Retinal pigment epithelial cell (primary cell): ENCODE measurements around the gene DYRK1B.

ENCODE experiments used
- DNase-seq: peaks from one replicate; pipeline ENCODE4 v3.0.0-alpha.2; 2010; ENCODE audit warnings: low read depth
- H3K4me3 ChIP-seq: 2 replicates; pipeline ENCODE4 v1.5.1; 2011; ENCODE audit warnings: mild to moderate bottlenecking, low read length, control low read depth, moderate library complexity
- TF ChIP-seq, protein P1 (sequence below): conservative IDR thresholded peaks from 2 replicates; pipeline ENCODE4 v1.5.1; 2011; ENCODE audit warnings: low read depth, low read length, control low read depth, inconsistent platforms

DYRK1B gene

DNA sequence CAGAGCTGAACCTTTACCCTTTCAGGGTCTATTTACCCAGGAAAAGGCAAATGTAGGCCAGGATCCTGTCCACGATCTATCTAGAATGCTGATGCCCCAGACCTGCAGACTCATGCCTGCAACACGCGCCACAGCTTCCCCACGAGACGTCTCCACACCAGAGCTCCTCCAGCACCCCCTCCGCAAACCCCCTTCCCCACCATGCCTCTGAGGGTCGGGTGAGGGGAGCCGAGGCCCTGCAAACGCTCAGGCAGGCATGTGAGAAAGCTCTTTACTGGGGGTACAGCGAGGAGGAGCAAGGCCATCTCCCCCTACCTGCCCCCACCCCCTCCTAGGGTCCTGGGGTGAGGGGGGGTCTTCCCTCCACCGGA lies 8.9 kb downstream of the DYRK1B start:
- TF ChIP-seq, protein P1, sequence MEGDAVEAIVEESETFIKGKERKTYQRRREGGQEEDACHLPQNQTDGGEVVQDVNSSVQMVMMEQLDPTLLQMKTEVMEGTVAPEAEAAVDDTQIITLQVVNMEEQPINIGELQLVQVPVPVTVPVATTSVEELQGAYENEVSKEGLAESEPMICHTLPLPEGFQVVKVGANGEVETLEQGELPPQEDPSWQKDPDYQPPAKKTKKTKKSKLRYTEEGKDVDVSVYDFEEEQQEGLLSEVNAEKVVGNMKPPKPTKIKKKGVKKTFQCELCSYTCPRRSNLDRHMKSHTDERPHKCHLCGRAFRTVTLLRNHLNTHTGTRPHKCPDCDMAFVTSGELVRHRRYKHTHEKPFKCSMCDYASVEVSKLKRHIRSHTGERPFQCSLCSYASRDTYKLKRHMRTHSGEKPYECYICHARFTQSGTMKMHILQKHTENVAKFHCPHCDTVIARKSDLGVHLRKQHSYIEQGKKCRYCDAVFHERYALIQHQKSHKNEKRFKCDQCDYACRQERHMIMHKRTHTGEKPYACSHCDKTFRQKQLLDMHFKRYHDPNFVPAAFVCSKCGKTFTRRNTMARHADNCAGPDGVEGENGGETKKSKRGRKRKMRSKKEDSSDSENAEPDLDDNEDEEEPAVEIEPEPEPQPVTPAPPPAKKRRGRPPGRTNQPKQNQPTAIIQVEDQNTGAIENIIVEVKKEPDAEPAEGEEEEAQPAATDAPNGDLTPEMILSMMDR, result no peak
- no peak for DNase-seq
- no peak overlapping the region for H3K4me3 ChIP-seq

DNA sequence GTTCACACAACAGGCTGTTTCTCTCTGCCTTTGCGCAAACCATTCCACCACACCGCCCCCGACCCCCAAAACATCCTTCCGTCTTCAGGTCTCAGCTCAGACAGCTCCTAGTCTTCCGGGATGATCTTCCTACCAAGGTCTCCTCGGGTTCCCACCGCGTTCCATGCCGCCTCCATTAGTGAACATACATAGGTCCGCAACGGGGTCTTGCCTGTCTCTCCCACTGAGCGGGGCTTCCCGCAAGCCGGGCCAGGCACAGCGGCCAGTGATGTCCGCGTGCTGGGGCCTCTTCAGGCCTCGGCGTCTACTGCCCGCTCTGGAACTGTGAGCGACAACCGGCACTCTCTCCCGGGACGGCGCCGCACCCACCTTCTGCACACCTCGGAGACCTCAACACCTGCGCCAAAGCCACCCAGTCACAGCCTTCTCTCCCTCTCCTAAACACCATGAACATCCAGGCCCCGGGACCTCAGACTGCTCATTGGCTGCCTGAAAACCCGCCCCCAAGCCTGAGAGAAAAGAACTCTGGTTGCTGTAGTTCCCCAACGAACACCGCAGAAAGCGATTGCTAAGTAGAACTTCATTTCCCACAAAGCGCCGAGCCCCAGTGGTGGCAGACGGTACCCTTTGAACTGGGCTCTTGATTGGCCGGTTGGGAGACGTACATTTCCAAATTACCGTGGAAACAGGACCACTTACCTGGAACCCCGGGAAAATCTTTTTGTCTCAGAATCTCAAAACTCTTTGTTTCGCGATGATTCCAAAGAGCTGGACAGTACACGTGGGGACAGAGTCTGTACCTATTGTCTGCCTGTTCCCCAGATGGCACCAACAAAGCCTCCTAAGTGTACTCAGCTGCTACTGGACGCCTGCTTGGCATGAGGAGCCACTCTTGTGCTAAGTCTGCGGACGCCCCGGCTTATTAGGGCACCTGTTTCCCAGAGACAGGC lies 9.5 kb downstream of the DYRK1B start:
- peak overlapping the region; percentile 78 for H3K4me3 ChIP-seq
- DNase-seq, result peak; percentile 86
- TF ChIP-seq, protein P1, result no peak

DNA sequence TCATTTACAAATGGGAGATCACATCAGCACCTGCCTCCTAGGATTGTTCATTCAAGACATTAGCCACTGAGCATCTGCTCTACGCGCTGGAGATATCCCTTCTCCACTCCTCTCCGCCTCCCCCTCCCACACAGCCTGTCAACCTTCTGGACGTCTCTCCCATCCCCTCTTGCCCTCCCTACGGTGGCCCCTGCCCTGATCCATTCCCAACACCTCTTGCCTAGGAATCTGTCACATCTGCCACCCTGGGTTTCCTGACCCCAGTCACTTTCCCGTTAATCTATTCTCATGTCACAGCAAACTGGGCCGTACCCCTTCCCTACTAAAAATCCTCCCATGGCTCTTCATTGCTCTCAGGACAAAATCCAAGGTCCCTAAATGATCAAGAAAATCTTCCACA lies 10.3 kb downstream of the DYRK1B start:
- TF ChIP-seq, protein P1, result no peak
- no peak for DNase-seq
- H3K4me3 ChIP-seq, result peak overlapping the region; percentile 78

DNA sequence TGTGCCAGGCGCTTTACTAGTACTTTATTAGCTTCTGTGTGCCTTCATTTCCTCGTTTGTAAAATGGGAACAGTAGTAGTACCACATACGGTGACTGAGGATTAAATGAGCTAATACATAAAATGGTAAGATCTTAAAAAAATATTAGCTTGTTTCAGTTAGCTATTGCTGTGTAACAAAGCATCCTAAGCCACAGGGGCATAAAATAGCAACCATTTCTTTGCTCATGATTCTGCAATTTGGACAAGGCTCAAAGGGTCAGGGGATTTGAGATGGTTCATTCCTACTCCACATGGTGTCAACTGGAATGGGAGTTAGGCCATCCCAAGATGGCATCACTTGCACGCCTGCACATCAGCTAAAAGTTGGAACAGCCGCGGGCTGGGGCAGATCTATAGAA lies 13.3 kb downstream of the DYRK1B start:
- no peak overlapping the region for H3K4me3 ChIP-seq
- TF ChIP-seq, protein P1, result no peak
- no peak for DNase-seq

DNA sequence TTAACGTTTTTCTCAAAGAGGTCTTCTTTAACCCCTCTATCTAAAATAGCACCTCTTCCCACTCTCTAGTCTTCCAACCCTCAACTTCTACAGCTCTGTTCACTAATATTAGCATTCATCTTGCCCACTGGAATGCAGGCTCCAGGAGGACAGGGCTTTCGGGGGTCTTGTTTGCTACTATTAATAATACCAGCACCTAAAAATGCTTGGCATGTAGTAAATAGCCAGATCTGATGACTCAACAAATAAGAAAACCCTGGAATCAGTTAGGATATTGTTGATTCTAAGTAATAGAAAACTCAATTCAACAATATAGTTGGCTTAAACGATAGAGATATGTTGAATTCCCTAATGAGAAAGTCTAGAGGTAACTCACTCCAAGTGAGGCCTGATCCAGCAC lies 14.2 kb downstream of the DYRK1B start:
- DNase-seq, result no peak
- TF ChIP-seq, protein P1, result no peak
- H3K4me3 ChIP-seq, result no peak overlapping the region

DNA sequence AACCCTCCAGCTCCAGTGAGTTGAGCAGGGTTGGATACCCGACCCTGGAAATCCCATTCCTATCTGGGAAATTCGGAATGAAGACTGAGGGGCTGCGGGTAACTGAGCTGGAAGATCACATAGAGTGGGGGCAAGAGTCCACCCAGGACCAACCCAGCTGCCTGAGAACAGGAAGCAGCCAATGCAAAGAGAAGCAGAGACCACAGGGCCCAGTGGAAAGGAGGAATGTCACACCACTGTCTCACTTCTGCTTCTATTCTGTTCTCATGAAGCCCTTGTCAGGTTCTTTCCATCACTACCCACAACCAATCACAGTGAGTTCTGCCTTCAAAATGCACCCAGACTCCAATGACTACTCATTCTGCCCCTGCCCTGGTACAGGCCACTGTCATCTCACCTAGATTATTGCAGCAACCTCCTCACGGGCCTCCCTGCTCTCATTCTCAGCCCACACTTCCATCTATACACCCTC lies 15.3 kb downstream of the DYRK1B start:
- TF ChIP-seq, protein P1, result no peak
- H3K4me3 ChIP-seq, result no peak overlapping the region

More for the DNA sequence above, 15.3 kb downstream of the DYRK1B start:
- DNase-seq, result no peak
